GM12872 (cell line): ENCODE results near the gene COL1A1.

Experiments used
- CTCF ChIP-seq: IDR thresholded peaks from 3 replicates; pipeline ENCODE4 v1.5.1; 2011; ENCODE audit warnings: low read depth, mild to moderate bottlenecking, low read length, moderate library complexity; ENCODE audit not compliant: insufficient read depth

COL1A1 gene

DNA sequence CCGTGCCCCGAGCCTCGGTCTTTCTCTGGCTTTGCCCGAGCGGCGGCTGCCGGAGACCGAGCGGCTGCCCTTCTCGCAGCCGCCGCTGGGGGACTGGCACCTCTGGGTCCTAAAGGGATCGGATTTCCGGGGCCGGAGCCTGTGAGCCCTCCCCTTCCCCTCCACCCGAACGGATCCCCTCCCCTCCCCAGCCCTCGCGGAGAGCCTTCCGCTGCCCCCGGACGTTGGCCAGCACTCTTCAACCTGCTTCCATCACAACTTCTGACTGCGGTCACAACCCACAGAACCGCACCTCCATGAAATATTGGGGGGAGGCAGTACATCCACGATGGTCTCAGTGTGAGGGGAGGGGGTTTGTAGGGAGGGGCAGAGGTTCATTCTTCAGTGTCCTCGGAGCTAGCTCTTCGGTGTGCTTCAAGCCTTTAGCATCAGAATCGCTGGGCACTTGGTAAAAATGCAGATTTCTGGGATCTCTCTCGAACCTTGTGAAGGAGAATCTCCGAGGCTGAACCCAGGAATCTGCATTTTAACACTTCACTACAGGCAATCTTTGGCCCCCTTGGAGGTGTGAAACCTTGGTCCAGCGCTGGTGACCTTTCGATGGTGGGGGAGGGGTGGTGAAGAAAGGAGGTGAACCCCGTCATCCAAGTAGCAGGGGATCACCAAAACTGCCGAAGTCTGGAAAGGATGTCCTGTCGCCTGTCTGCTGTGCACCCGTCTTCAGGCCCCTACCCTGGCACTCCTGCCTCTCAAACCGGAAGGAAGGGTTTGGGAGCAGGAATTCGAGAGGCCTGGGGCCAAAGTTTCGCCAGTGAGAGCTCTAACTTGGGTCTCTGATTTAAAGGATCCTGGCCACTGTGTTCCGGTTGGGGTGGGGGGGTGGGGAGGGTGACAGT, 50.1 kb downstream of the COL1A1 start:
- TF ChIP-seq CTCF: peak; percentile 74

DNA sequence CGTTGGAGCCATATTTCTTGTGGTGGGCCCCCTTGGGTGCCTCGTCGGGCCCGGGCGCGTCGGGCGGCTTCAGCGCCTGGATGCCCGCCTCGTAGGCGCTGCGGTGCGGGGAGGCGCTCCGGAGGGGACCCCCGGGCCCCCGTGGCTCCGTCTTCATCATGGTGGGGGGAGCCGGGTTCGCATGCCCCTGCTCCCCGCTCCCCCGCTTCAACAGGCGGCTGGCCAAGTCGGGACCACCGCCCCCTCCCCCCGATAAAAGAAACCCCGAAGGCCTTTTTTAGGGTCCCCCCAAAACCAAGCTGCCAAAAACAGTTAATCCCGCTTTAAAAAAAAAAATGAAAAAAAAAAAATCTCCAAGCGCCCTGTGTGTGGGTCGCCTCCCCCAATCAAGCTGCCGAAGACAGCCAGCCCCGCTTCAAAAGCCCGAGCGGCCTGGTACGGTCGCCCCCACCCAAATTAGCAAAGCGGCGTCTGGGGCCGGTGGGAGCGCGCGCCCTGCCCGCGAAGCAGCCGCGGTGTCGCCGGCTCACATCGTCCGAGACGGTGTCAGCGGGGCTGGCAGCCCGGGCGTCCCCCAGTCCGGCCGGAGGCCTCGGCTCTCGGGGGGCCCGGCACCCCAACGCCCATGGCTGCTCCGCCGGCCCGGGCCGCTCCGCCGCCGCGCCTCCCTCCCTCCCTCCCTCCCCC, 50.9 kb downstream of the COL1A1 start, which contains the start of gene PPP1R9B:
Gene PPP1R9B, minus strand, starts transcription at position 324 of the 687 bp plus-strand sequence. Its CDS starts 164 bp downstream, at position 160.
- no peak for TF ChIP-seq CTCF

DNA sequence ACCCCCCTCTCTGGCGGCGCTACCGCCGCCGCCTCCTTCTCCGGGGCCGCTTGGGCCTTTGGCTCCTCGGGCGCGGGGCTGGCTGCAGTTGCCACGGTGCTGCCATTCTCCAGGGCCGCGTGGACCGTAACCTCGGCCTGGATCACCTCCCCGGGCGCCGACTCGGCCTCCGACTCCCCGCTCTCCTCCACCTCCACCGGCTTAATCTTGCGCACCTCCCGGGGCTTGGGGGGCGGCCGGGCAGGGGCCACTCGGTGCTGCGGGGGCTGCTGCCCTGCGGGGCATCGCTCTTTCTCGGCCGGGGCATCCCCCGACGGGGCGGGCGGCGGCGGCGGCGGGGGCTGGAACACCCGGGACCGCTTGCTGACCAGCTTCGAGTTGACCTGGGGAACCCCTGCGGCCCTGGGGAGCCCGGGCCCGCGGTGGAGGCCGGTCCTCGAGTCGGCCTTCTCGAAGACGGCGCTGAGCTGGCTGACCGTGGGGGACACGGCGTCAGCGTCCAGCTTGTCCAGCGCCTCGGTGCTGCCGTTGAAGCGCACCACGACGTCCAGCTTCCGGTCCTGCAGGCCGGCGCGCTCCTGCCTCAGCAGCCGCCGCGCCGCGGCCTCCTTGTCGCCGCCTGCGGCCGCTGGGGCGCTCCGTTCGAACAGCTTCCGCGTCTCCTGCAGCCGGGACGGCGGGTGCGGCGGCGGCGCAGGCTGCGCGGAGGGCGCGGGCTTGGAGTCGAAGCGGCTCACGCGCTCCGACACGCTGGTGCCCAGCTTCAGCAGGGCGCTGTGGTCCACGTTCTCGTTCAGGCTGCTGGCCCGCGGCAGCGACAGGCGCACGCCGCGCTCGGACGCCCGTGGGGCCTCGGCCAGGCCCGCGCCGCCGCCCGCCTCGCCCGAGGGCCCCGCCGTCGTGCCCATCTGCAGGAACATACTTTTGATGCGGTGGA, 51.7 kb downstream of the COL1A1 start:
- peak; percentile 28; the same call in 1 of the 3 replicates for TF ChIP-seq CTCF

DNA sequence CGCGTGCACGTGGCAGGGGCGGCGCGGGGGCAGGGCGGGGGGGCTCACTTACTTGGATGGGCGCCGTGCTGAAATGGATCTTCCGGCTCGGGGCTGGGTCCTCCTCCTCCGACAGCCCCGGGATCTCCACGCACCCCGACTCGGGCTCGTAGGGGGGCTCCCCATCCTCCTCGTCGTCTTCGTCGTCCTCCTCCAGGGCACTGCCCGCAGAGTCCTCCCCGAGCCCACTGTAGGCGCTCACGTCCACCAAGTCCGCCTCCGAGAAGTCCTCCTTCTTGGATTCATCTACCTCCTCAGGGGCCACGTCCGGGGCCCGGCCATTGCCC, 52.4 kb downstream of the COL1A1 start:
- no peak for TF ChIP-seq CTCF

GRCh38 chr17:50148226-50149090, 53.0 kb downstream of the COL1A1 start:
- no peak for TF ChIP-seq CTCF

DNA sequence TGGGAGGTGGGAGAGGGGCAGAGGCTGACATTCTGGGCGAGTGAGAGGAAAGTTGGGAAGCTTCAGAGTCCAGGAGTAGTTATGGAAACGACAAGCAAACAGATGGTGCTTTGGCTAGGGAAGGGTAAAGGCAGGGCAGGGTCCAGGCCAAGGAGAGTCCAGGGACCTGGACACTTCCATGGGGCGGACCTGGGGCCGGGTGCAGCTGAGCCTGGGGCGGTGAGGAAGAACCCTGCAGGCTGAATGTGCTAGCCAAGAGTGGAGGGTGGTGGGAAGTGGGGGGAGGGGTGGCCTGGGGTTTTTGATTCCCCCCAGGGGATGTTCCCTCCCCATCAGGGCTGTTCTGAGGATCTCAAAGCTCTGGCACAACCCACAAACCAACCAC, 53.6 kb downstream of the COL1A1 start:
- no peak for TF ChIP-seq CTCF
